ENCODE data around the gene VRK3. TPM values are rescaled to one million over a fixed set of nuclear protein-coding genes. Genes with fewer than 3 reads are reported as not detected.

Gene VRK3
- polyA plus RNA-seq, 1 donor from 2014 or later: 47.3 TPM

DNA sequence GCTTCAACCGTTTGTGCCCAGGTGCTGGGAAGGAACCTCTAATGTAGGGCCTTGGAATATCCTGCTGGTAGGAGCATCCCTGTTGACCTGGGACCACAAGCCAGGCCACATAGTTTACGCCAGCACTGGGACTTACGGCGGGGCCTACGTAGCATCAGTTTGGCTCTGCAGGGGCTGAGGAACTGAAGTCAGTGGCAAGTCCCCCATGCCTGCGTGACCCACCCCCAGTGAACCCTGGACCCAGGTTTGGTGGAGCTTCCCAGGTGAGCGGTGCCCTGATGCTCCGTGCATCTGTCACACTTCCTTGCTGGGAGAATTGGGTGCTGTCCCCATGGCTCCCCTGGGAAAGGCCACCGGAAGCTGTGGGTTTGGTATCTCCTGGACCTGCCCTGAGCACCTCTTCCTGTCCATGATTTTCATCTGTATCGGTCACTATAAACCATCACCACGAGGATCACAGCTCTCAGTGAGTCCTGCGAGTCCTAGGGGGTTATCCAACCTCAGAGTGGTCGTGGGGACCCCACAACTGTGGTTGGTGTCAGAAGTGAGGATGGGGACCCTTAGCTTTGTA lies 74.1 kb downstream of the VRK3 start:
- H3F3A ChIP-seq (ENCODE audit: insufficient read depth, low read length, poor library complexity, severe bottlenecking): no peaks in the 10 kb centered on the region
- H3K9ac ChIP-seq (ENCODE audit: low read length): no peak overlapping the region
- no peaks in the 10 kb centered on the region for H3K9me3 ChIP-seq (ENCODE audit: low read length)
- H2AFZ ChIP-seq (ENCODE audit: low read depth, low read length): no peak overlapping the region
- no peak overlapping the region for H3K4me3 ChIP-seq (ENCODE audit: low read length)
- no peaks in the 10 kb centered on the region for H3K27me3 ChIP-seq (ENCODE audit: insufficient read depth, low read depth, low read length)
- no peak overlapping the region for H3K4me2 ChIP-seq (ENCODE audit: low read length)
- H3K79me2 ChIP-seq (replicated peaks; ENCODE audit: insufficient read depth, low read length): no peaks in the 10 kb centered on the region
- no peaks in the 10 kb centered on the region for H3K36me3 ChIP-seq (ENCODE audit: insufficient read depth, low read length)
- H4K20me1 ChIP-seq (ENCODE audit: insufficient read depth): no peaks in the 10 kb centered on the region
- no peak overlapping the region for H3K27ac ChIP-seq (ENCODE audit: low read length)
- H3K9me2 ChIP-seq (ENCODE audit: insufficient read depth, low read length): no peaks in the 10 kb centered on the region
- TF ChIP-seq EP300 (conservative IDR thresholded peaks at IDR 0.05; ENCODE audit: poor library complexity, severe bottlenecking) (no peak), TAF1 (IDR thresholded peaks at IDR 0.05; ENCODE audit: low read depth) (no peak), SMC3 (conservative IDR thresholded peaks at IDR 0.05; ENCODE audit: poor library complexity) (no peak), MXI1 (conservative IDR thresholded peaks at IDR 0.05; ENCODE audit: poor library complexity, severe bottlenecking) (no peak), EZH2 (IDR thresholded peaks at IDR 0.05; ENCODE audit: borderline replicate concordance, insufficient read depth, low read length, poor library complexity, severe bottlenecking) (no peak), RAD21 (conservative IDR thresholded peaks at IDR 0.05) (no peak), POLR2AphosphoS5 (IDR thresholded peaks at IDR 0.05) (no peak)
- TF ChIP-seq, protein P1, sequence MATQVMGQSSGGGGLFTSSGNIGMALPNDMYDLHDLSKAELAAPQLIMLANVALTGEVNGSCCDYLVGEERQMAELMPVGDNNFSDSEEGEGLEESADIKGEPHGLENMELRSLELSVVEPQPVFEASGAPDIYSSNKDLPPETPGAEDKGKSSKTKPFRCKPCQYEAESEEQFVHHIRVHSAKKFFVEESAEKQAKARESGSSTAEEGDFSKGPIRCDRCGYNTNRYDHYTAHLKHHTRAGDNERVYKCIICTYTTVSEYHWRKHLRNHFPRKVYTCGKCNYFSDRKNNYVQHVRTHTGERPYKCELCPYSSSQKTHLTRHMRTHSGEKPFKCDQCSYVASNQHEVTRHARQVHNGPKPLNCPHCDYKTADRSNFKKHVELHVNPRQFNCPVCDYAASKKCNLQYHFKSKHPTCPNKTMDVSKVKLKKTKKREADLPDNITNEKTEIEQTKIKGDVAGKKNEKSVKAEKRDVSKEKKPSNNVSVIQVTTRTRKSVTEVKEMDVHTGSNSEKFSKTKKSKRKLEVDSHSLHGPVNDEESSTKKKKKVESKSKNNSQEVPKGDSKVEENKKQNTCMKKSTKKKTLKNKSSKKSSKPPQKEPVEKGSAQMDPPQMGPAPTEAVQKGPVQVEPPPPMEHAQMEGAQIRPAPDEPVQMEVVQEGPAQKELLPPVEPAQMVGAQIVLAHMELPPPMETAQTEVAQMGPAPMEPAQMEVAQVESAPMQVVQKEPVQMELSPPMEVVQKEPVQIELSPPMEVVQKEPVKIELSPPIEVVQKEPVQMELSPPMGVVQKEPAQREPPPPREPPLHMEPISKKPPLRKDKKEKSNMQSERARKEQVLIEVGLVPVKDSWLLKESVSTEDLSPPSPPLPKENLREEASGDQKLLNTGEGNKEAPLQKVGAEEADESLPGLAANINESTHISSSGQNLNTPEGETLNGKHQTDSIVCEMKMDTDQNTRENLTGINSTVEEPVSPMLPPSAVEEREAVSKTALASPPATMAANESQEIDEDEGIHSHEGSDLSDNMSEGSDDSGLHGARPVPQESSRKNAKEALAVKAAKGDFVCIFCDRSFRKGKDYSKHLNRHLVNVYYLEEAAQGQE (IDR thresholded peaks at IDR 0.05; ENCODE audit: borderline replicate concordance): no peak
- TF ChIP-seq, protein P2, sequence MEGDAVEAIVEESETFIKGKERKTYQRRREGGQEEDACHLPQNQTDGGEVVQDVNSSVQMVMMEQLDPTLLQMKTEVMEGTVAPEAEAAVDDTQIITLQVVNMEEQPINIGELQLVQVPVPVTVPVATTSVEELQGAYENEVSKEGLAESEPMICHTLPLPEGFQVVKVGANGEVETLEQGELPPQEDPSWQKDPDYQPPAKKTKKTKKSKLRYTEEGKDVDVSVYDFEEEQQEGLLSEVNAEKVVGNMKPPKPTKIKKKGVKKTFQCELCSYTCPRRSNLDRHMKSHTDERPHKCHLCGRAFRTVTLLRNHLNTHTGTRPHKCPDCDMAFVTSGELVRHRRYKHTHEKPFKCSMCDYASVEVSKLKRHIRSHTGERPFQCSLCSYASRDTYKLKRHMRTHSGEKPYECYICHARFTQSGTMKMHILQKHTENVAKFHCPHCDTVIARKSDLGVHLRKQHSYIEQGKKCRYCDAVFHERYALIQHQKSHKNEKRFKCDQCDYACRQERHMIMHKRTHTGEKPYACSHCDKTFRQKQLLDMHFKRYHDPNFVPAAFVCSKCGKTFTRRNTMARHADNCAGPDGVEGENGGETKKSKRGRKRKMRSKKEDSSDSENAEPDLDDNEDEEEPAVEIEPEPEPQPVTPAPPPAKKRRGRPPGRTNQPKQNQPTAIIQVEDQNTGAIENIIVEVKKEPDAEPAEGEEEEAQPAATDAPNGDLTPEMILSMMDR (IDR thresholded peaks at IDR 0.05; ENCODE audit: poor library complexity, severe bottlenecking): no peak

DNA sequence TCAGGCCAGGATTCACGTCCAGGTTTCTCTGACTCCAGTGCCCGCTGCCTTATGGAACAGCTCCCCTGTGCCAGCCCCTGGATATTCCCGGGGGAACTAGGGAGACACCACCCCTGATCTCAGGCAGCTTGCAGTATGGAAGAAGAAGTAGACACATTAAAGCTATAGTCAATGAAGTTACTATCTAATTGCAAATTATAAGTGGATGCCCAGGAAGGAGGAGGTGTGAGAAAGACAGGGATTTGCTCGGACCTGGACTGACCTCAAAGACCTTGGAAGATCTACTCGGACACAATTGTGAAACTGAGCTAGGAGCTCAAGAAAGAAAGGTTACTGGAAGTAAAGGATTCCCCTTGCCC lies 74.6 kb downstream of the VRK3 start:
- no peaks in the 10 kb centered on the region for H3K9me3 ChIP-seq (ENCODE audit: low read length)
- H3K79me2 ChIP-seq (replicated peaks; ENCODE audit: insufficient read depth, low read length): no peaks in the 10 kb centered on the region
- H2AFZ ChIP-seq (ENCODE audit: low read depth, low read length): no peak overlapping the region
- no peak for TF ChIP-seq RAD21 (conservative IDR thresholded peaks at IDR 0.05)
- TF ChIP-seq EZH2 (IDR thresholded peaks at IDR 0.05; ENCODE audit: borderline replicate concordance, insufficient read depth, low read length, poor library complexity, severe bottlenecking): no peak
- TF ChIP-seq SMC3 (conservative IDR thresholded peaks at IDR 0.05; ENCODE audit: poor library complexity): no peak
- TF ChIP-seq POLR2AphosphoS5 (IDR thresholded peaks at IDR 0.05): no peak
- TF ChIP-seq, protein P1 (IDR thresholded peaks at IDR 0.05; ENCODE audit: borderline replicate concordance): no peak
- TF ChIP-seq, protein P2 (IDR thresholded peaks at IDR 0.05; ENCODE audit: poor library complexity, severe bottlenecking): no peak
- no peak for TF ChIP-seq MXI1 (conservative IDR thresholded peaks at IDR 0.05; ENCODE audit: poor library complexity, severe bottlenecking)
- TF ChIP-seq EP300 (conservative IDR thresholded peaks at IDR 0.05; ENCODE audit: poor library complexity, severe bottlenecking): no peak
- no peak for TF ChIP-seq TAF1 (IDR thresholded peaks at IDR 0.05; ENCODE audit: low read depth)
- H3K9ac ChIP-seq (ENCODE audit: low read length): no peak overlapping the region
- no peak overlapping the region for H3K4me3 ChIP-seq (ENCODE audit: low read length)
- H3K4me2 ChIP-seq (ENCODE audit: low read length): no peak overlapping the region
- H3K36me3 ChIP-seq (ENCODE audit: insufficient read depth, low read length): no peaks in the 10 kb centered on the region
- H4K20me1 ChIP-seq (ENCODE audit: insufficient read depth): no peaks in the 10 kb centered on the region
- no peaks in the 10 kb centered on the region for H3F3A ChIP-seq (ENCODE audit: insufficient read depth, low read length, poor library complexity, severe bottlenecking)
- H3K9me2 ChIP-seq (ENCODE audit: insufficient read depth, low read length): no peaks in the 10 kb centered on the region
- no peaks in the 10 kb centered on the region for H3K27me3 ChIP-seq (ENCODE audit: insufficient read depth, low read depth, low read length)
- no peak overlapping the region for H3K27ac ChIP-seq (ENCODE audit: low read length)

All from neural cell (in vitro differentiated cells).